Left renal pelvis (tissue), 4 donors: ENCODE results near the gene HOOK2. TPM values are rescaled to one million over a fixed set of nuclear protein-coding genes. Genes with fewer than 3 reads are reported as not detected.
"Not testable (repeated sequence)": the region's sequence is repeated elsewhere in the genome, so short reads cannot be mapped to it uniquely, and the experiment has no call there.

Experiments used
- DNase-seq, 4 donors: peaks; one replicate each; pipeline ENCODE4 v3.0.0-alpha.2; 2013; ENCODE audit warnings: low read depth in 4 of 4, low spot score in 3 of 4
- polyA plus RNA-seq, 4 donors: library from polyadenylated mRNA; unstranded; fragments of 120-200 nt; gene quantifications; one replicate each; pipeline ENCODE4 v1.2.1, GENCODE V29; 2013; ENCODE audit not compliant: insufficient read length in 4 of 4

HOOK2 gene
- polyA plus RNA-seq = 10 to 100 TPM; 17.8 to 90.4 (median 45.4) TPM

- no peak for DNase-seq
Observed at GRCh38 chr19:12774588-12775555, at the start of gene HOOK2. Gene HOOK2, minus strand, starts transcription at chr19:12775552. Its CDS starts 103 bp downstream, at chr19:12775449.

- no peak for DNase-seq
Observed at GRCh38 chr19:12821761-12822160, 46.4 kb upstream of the HOOK2 start.

- DNase-seq = not testable (repeated sequence)
Observed at GRCh38 chr19:12817810-12818209, 42.5 kb upstream of the HOOK2 start.

- not testable (repeated sequence) for DNase-seq
Observed at GRCh38 chr19:12817188-12817587, 41.8 kb upstream of the HOOK2 start.

- DNase-seq = no peak
Observed at GRCh38 chr19:12815088-12815487, 39.7 kb upstream of the HOOK2 start.

GRCh38 chr19:12806242-12807081 lies 31.1 kb upstream of the HOOK2 start, which contains the start of gene RNASEH2A:
Gene RNASEH2A, plus strand, starts transcription at chr19:12806584. Its CDS starts 90 bp downstream, at chr19:12806674.
- DNase-seq = no peak

DNA sequence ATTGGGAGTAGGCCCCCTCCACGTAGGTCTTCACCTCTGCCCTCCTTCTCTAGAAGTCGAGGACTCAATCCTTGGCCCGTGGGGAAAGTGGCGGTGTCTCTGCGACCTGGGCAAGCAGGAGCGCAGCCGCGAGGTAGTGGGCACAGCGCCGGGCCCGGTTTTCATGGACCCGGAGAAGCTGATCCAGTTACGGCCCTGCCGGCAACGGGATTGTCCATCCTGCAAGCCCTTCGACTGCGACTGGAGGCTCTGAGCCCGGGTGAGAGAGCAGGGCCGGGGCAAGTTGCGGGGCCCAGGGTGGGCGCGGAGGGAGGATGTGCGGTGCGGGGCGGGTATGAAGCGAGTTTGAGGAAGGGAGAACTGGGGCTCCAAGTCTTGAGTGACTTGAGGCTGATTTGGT lies 28.7 kb upstream of the HOOK2 start:
- DNase-seq = no peak

GRCh38 chr19:12802267-12803106 lies 27.1 kb upstream of the HOOK2 start:
- no peak for DNase-seq

GRCh38 chr19:12801466-12802266 lies 26.3 kb upstream of the HOOK2 start, which contains the start of the genes PRDX2 and THSD8:
Gene PRDX2, minus strand, starts transcription at chr19:12801800. Its CDS starts 539 bp downstream, at chr19:12801261.
Gene THSD8, plus strand, starts transcription at chr19:12802069. Its CDS starts 3 bp downstream, at chr19:12802072.
- DNase-seq = no peak

- no peak for DNase-seq
Observed at GRCh38 chr19:12800923-12801465, 25.6 kb upstream of the HOOK2 start.

GRCh38 chr19:12800466-12800770 lies 25.1 kb upstream of the HOOK2 start:
- DNase-seq = no peak

GRCh38 chr19:12799742-12800465 lies 24.6 kb upstream of the HOOK2 start:
- no peak for DNase-seq

GRCh38 chr19:12797607-12798006 lies 22.3 kb upstream of the HOOK2 start:
- not testable (repeated sequence) for DNase-seq

DNA sequence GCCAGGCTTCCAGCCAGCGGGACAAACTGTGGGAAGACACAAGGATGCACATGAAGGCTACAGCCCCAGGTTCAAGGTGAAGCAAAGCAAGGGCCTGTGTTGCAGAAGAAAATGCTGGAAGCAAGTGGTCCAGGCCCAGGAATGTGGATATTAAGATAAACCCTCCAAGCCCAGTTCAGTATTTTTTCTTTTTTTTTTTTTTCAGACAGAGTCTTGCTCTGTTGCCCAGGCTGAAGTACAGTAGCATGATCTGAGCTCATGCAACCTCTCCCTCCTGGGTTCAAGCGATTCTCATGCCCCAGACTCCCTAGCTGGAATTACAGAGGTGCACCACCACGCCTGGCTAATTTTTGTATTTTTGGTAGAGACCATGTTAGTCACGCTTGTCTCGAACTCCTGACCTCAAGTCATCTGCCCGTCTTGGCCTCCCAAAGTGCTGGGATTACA lies 21.8 kb upstream of the HOOK2 start:
- DNase-seq = no peak

DNA sequence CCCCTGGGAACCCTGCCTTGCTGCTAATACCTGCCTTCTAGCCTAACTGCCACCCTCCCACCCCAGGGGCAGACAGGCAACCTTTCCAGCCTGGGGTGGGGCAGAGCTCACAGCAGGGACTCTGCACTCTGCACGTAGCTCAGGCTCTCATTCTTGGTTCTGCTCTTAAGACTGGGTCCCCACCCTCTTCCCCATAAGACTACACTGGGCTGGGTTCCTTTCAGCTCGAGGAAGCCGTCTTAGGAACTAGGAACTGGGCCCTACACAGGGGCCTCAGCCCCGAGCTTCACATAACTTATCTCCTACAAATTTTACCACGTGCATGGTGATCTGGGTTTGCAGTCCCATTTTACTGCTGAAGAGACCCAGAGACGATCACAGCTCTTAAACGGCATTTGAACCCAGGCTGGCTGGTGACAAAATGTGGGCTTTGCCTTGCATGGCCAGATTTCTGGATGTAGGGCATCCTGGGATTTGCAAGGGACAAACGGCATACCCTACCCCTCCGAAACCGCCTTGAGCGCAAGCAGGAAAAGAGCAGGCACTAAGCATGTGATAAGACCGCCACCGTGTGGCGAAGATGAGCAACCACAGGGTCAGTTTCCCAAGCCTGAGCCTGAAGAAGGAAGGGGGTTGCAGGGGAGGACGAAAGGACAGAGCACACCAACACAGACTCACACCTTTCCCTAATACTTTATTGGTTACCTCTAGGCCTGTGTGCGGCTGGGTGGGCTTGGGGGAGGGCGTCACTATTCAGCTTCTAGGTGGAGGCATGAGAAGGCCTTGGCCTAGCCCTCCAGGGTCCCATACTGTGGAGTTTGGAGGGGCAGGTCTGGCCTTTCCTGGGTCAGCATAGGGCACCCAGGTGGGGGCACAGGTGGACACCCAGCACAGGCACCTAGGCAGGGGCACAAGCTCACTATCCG lies 21.1 kb upstream of the HOOK2 start:
- no peak for DNase-seq

DNA sequence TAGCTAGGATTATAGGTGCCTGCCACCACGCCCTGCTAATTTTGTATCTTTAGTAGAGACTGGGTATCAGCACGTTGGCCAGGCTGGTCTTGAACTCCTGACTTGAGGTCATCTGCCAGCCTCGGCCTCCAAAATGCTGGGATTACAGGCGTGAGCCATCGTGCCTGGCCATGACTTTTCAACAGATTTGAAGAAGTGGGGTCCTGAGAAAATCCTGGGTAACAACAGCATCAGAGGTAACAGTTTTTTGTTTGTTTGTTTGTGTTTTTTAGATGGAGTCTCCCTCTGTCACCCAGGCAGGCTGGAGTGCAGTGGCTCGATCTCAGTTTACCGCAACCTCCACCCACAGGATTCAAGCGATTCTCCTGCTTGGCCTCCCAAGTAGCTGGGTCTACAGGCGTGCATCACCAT lies 19.6 kb upstream of the HOOK2 start:
- no peak for DNase-seq

GRCh38 chr19:12794196-12794941 lies 19.0 kb upstream of the HOOK2 start:
- DNase-seq = no peak
